Ascending aorta (tissue), 2 donors: ENCODE data around the gene RTP5. TPM values are rescaled to one million over a fixed set of nuclear protein-coding genes. Genes with fewer than 3 reads are reported as not detected.

Experiments used
- DNase-seq, 2 donors: peaks; one replicate each; pipeline ENCODE4 v3.0.0-alpha.2; 2019; ENCODE audit warnings: low spot score in 2 of 2
- H3K27ac ChIP-seq, 2 donors: fragments of 200-600 bp; sonication (generic); one replicate each; pipeline ENCODE4 v1.5.1; 2016 to 2017; ENCODE audit warnings: mild to moderate bottlenecking in 1 of 2
- H3K27me3 ChIP-seq: fragments of 200-600 bp; sonication (generic); one replicate; pipeline ENCODE4 v1.5.1; 2017
- H3K36me3 ChIP-seq, 2 donors: fragments of 200-600 bp; sonication (generic); one replicate each; pipeline ENCODE4 v1.5.1; 2016
- H3K4me1 ChIP-seq, 2 donors: fragments of 200-600 bp; sonication (generic); one replicate each; pipeline ENCODE4 v1.5.1; 2016 to 2017; ENCODE audit warnings: mild to moderate bottlenecking in 1 of 2
- H3K4me3 ChIP-seq, 2 donors: fragments of 200-600 bp; sonication (generic); one replicate each; pipeline ENCODE4 v1.5.1; 2016 to 2017; ENCODE audit warnings: mild to moderate bottlenecking in 1 of 2
- H3K9me3 ChIP-seq, 2 donors: fragments of 200-600 bp; sonication (generic); one replicate each; pipeline ENCODE4 v1.5.1; 2016
- CTCF ChIP-seq, 3 experiments: fragments of 200-600 bp in 2 of 3; fragments of 450-650 bp in 1 of 3; sonication (generic) in 2 of 3; IDR thresholded peaks; one replicate each; pipeline ENCODE4 v1.5.1; 2016 to 2019; ENCODE audit warnings: antibody characterized with exemption in 3 of 3, mild to moderate bottlenecking in 1 of 3, moderate library complexity in 1 of 3
- intact Hi-C: fragments of 100-400 bp; cut with DNase I; formaldehyde crosslinking; loops from one replicate; pipeline ENCODE4 v1.15.1; 2023
- total RNA-seq: library from RNA; depleted of rRNA; stranded (reverse); fragments of >200 nt; gene quantifications from one replicate; pipeline ENCODE4 v1.1.0, GENCODE V29; 2016

RTP5 gene
- total RNA-seq, 1 donor from 2014 or later, result not detected

- no peak overlapping the region for H3K4me3 ChIP-seq
- no peaks in the 10 kb centered on the region for H3K27me3 ChIP-seq
- no peaks in the 10 kb centered on the region for H3K4me1 ChIP-seq
- H3K27ac ChIP-seq, result no peak overlapping the region
- no peak for TF ChIP-seq CTCF (IDR thresholded peaks at IDR 0.05)
- H3K36me3 ChIP-seq, result no peaks in the 10 kb centered on the region
- intact Hi-C loops, result no loop called here
- H3K9me3 ChIP-seq, result no peaks in the 10 kb centered on the region
- DNase-seq, result no peak
Observed at GRCh38 chr2:241871538-241872312, 2.2 kb downstream of the RTP5 start.

- H3K27ac ChIP-seq, result no peak overlapping the region
- no peaks in the 10 kb centered on the region for H3K9me3 ChIP-seq
- no peak for TF ChIP-seq CTCF (IDR thresholded peaks at IDR 0.05)
- H3K4me1 ChIP-seq, result no peaks in the 10 kb centered on the region
- intact Hi-C loops, result no loop called here
- no peaks in the 10 kb centered on the region for H3K36me3 ChIP-seq
- no peak overlapping the region for H3K4me3 ChIP-seq
- no peak for DNase-seq
- no peaks in the 10 kb centered on the region for H3K27me3 ChIP-seq
Observed at GRCh38 chr2:241872313-241872642, 2.7 kb downstream of the RTP5 start.

- TF ChIP-seq CTCF (IDR thresholded peaks at IDR 0.05), result no peak
- Histone ChIP-seq H3K9me3 (no peaks in the 10 kb centered on the region), H3K36me3 (no peaks in the 10 kb centered on the region), H3K4me1 (no peaks in the 10 kb centered on the region), H3K27me3 (no peaks in the 10 kb centered on the region), H3K4me3 (no peak overlapping the region), H3K27ac (no peak overlapping the region)
- intact Hi-C loops, result no loop called here
- DNase-seq, result no peak
Observed at GRCh38 chr2:241873081-241873802, 3.7 kb downstream of the RTP5 start.

- Histone ChIP-seq H3K9me3 (no peaks in the 10 kb centered on the region), H3K4me1 (no peaks in the 10 kb centered on the region), H3K4me3 (no peak overlapping the region), H3K27me3 (no peaks in the 10 kb centered on the region), H3K36me3 (no peaks in the 10 kb centered on the region), H3K27ac (no peak overlapping the region)
- no peak for TF ChIP-seq CTCF (IDR thresholded peaks at IDR 0.05)
- intact Hi-C loops, result no loop called here
- no peak for DNase-seq
Observed at GRCh38 chr2:241873803-241874110, 4.2 kb downstream of the RTP5 start.

- no peaks in the 10 kb centered on the region for H3K36me3 ChIP-seq
- no peak for TF ChIP-seq CTCF (IDR thresholded peaks at IDR 0.05)
- no peaks in the 10 kb centered on the region for H3K9me3 ChIP-seq
- no peaks in the 10 kb centered on the region for H3K27me3 ChIP-seq
- no peak overlapping the region for H3K27ac ChIP-seq
- H3K4me1 ChIP-seq, result no peaks in the 10 kb centered on the region
- H3K4me3 ChIP-seq, result no peak overlapping the region
- no peak for DNase-seq
- intact Hi-C loops, result no loop called here
Observed at GRCh38 chr2:241874277-241874925, 4.9 kb downstream of the RTP5 start.
